D721Med (cell line): ENCODE measurements around the gene PRKN.

Experiments
- DNase-seq: peaks from one replicate; pipeline ENCODE4 v3.0.0; 2011; ENCODE audit warnings: low spot score; ENCODE audit not compliant: insufficient read length
- FAIRE-seq: peaks from 2 replicates; lab custom pipeline; 2011; peaks lifted over from hg19 to GRCh38; lab: Jason Lieb, UNC
- TF ChIP-seq, protein P1 (sequence below): IDR thresholded peaks from 2 replicates; pipeline ENCODE4 v1.5.1; 2012; ENCODE audit warnings: mild to moderate bottlenecking, control low read depth; ENCODE audit not compliant: insufficient read depth; ENCODE audit errors: missing control alignments

PRKN gene

DNA sequence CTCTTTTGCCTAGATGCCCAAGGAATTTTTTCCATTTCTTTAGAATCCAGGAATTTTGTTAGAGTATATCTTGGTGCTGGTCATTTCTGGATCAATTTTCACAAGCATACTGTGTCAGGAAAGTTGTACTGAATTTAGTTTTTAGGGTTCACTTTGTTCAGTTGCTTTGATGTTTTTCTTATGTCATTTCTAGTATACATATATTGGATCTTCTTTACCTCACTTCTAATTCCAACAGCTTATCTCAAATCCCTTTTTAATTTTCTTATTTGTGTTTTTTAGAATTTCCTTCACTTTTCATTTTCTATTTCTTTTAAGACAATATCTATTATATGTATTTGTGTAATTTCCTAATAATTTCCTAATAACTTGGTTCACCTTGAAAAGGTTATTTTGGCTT is 1172.7 kb downstream of the PRKN start:
- FAIRE-seq = no peak
- no peak for DNase-seq
- TF ChIP-seq, protein P1, sequence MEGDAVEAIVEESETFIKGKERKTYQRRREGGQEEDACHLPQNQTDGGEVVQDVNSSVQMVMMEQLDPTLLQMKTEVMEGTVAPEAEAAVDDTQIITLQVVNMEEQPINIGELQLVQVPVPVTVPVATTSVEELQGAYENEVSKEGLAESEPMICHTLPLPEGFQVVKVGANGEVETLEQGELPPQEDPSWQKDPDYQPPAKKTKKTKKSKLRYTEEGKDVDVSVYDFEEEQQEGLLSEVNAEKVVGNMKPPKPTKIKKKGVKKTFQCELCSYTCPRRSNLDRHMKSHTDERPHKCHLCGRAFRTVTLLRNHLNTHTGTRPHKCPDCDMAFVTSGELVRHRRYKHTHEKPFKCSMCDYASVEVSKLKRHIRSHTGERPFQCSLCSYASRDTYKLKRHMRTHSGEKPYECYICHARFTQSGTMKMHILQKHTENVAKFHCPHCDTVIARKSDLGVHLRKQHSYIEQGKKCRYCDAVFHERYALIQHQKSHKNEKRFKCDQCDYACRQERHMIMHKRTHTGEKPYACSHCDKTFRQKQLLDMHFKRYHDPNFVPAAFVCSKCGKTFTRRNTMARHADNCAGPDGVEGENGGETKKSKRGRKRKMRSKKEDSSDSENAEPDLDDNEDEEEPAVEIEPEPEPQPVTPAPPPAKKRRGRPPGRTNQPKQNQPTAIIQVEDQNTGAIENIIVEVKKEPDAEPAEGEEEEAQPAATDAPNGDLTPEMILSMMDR = no peak

DNA sequence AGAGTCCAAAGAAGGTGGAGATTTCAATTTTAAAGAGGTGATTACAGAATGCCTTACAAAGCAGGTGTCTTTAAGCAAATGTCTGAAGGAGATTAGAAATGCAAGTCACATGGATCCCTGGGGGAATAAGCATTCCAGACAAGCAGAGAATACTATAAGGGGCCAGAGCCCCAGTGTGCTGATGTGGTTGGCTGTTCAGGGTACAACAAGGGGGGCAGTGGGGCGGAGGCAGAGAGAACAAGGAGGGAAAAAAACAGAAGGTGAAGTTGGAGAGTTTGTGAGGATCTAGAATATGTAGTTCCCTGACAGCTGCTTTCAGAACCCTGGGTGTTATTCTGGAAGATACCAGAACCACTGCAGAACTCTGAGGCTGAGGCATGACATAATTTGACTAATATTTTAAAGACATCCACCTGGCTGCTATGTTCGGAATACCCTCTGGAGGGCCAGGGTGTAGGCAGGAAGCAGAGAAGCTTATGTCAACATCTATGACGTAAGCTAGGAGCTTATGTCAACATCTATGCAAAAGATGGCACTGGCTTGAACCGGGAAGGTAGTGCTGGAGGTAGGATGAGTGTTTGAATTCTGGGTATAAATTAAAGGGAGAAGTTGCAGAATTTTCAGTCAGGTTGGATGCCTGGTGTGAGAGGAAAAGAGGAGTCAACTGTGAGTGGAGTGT is 1177.5 kb downstream of the PRKN start:
- TF ChIP-seq, protein P1 = no peak
- DNase-seq (no peak), FAIRE-seq (no peak)

GRCh38 chr6:161548713-161549296 is 1178.8 kb downstream of the PRKN start:
- DNase-seq (no peak), FAIRE-seq (no peak)
- TF ChIP-seq, protein P1 = no peak

DNA sequence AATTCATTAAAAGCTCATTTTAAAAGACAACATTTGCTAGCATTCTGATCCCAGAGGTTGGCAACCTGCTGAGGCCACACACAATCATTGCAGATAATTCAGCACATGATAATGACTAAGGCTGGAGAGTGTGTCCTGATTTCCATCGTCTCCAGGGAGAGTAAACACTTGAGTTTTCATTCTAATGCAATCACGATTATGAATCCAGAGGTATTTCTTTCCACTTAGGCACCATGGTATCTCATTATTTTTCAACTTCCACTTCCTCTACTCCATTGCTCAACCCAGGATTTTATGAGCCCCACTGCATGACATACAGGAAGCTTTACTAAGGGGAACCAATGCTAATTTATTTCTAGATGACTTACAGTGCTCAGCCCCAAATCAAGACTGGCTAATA is 1179.9 kb downstream of the PRKN start:
- DNase-seq (no peak), FAIRE-seq (no peak)
- TF ChIP-seq, protein P1 = no peak

GRCh38 chr6:161546632-161547031 is 1180.9 kb downstream of the PRKN start:
- TF ChIP-seq, protein P1 = no peak
- DNase-seq (no peak), FAIRE-seq (no peak)

DNA sequence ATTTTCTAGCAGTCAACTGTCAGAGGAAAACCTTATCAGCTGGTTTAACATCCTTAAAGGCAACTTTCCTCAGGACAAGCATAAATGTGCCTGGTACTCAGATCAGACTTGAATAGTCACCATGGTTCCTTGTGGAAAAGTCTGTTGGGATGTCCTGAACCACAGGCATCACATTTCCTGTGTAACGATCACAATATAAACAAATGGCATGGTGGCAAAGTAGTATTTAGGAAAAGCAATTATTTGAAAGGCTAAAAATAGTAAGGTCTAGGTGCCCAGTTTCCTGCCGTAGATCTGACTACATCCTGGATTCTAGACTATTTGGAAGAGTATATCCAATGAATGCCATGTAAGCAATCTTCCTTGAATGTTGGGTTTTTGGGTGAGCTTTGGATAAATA is 1181.8 kb downstream of the PRKN start:
- DNase-seq (no peak), FAIRE-seq (no peak)
- TF ChIP-seq, protein P1 = no peak
